Measurements from ENCODE around the gene NFILZ.

The NFILZ gene, protein sequence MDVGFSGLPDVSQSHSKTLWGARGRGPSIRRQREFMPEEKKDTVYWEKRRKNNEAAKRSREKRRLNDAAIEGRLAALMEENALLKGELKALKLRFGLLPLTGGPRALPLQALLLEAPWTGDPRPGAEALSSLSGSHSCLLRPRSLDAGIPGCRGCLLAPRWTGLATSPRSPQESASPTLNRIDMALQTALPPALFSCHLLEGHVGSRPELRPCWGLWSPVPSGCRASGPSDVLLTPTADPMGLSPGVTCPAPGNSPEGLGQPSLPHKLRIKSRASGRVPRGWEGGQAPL

GRCh38 chr19:8629996-8630683 is at the start of gene NFILZ:
TSS of gene NFILZ (plus strand) at chr19:8630633. CDS start at chr19:8676766, 46,133 bp downstream.
- no peak for DNase-seq

- peak; percentile 85 for DNase-seq
These were observed 49.6 kb upstream of the NFILZ start for GRCh38 chr19:8580710-8581281.

- DNase-seq: no peak
These were observed 45.2 kb upstream of the NFILZ start for GRCh38 chr19:8584965-8585893.

- DNase-seq: peak; percentile 57
These were observed 44.3 kb upstream of the NFILZ start for GRCh38 chr19:8585894-8586750.

GRCh38 chr19:8589177-8589714 is 41.2 kb upstream of the NFILZ start:
- DNase-seq: no peak

DNA sequence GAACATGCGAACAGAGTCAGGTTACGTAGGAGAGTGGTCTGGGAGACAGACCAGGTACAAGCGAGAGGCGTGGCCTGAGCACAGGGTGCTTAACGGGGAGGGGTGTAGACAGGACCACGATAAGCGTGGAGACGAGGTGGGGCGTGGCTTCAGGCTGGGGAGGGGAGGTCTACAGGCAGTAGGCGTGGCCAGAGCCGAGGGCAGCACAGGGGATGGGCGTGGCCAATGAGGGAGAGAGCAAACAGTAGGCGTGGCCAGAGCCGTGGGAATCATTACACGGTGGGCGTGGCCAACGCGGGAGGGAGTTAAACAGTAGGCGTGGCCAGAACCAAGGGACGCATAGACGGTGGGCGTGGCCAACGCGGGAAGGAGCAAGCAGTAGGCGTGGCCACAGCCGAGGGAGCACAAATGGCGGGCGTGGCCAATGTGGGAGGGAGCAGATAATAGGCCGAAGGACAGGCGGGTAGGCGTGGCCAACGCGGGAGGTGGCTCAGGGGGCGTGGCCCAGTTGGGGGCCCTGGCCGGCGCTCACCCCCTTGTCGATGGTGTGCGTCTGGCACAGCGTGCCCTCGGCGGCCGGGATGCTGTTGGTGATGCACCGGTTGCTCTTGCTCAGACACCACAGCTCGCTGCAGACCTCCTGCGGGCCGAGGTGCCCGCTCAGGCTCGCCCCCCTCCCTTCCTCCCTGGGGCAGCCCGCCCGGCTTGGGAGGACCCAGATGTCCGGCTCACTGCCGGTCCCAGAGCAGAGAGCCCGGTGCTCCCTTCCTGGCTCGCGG is 38.0 kb upstream of the NFILZ start:
- DNase-seq: peak; percentile 68

DNA sequence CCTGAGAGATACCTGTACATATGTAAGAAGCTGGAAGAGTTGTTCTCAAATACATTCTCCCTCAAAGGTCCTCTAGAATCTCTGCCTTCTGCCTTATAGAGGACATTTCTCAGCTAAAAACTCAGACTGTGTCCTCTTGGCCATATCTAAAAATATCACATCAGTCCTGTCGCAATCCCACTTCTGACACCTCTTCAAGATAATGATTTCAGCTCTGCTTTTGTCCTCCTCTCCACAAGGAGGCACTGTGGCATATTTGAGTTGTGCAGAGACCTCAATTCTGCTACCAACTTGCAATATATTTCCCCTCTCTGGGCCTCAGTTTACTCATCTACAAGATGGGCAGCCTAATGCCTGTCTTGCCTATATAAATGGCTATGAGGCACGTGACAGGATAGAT is 36.5 kb upstream of the NFILZ start:
- DNase-seq: no peak

DNA sequence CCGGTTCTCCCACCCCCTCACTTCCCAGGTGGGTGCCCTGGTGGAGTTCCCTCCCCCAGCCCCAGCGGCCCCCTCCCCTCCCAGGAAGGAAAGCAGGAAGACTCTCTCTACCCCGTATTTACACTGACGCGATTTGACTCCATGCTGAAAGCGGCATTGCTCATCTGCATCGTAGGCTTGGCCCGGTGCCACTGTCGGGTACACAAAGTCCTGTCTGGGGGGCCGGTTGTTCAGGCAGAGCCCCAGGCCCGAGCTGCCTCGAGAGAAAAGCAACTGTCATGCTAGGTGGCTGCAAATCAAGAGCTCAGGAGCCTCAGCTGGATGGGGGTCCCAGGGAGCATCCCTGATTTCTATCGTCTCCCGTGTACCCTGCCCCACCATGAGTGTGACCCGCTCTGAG is 34.8 kb upstream of the NFILZ start:
- DNase-seq: no peak

GRCh38 chr19:8596168-8596567 is 34.3 kb upstream of the NFILZ start:
- DNase-seq: no peak

DNA sequence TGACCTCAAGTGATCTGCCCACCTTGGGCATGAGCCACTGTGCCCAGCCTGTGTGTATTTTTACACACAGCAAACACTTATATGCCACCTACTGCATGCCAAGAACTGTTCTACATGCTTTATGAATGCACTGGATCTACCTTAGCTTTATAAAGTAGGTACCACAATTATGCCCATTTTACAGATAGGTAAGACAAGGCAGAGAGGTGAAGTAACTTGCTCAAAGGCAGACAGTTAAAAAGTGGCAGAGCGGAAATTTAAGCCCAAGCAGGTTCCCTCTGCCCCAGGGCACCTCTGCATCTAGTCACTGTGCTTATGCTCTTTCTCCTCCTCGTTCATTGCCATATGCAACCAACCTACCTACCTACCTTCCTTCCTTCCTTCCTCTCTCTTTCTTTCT is 30.4 kb upstream of the NFILZ start:
- no peak for DNase-seq

GRCh38 chr19:8600816-8601215 is 29.6 kb upstream of the NFILZ start:
- DNase-seq: no peak

- no peak for DNase-seq
These were observed 28.6 kb upstream of the NFILZ start for GRCh38 chr19:8601796-8602195.

- DNase-seq: no peak
These were observed 24.9 kb upstream of the NFILZ start for GRCh38 chr19:8605514-8605913.

DNA sequence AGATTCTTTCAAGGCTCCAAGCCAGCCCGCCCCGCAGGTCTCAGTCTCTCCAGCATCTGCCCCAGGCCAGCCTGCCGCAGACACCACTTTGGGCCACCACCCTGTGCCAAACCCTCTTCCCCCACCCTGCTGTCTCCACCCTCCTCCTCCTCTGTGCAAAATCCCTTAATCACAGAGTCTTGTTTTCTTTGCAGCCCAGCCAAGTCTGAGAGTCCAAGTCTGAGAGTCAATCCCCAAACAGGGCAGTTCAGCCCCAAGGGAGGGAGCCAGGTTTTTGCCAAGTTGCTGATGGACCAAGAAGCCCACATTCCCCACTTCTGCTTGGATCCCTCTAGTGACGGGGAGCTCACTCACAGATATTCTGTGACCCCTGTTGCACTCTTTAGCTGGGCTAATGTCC is 23.0 kb upstream of the NFILZ start:
- DNase-seq: no peak

DNA sequence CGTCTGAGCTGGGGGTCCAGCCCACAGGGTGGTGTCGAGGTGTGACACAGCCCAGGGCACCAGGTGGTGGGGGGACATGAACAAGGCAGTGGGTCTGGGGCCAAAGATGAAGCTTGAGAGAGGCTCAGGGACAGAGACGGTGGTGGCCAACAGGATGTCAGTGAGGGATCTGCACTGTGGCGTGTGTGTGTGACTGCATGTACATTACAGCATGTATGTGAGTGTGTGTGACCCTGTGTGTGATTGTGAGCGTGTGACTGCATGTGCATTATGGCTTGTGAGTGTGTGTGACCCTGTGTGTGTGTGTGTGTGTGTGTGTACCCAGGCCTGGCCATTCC is 21.5 kb upstream of the NFILZ start:
- no peak for DNase-seq

DNA sequence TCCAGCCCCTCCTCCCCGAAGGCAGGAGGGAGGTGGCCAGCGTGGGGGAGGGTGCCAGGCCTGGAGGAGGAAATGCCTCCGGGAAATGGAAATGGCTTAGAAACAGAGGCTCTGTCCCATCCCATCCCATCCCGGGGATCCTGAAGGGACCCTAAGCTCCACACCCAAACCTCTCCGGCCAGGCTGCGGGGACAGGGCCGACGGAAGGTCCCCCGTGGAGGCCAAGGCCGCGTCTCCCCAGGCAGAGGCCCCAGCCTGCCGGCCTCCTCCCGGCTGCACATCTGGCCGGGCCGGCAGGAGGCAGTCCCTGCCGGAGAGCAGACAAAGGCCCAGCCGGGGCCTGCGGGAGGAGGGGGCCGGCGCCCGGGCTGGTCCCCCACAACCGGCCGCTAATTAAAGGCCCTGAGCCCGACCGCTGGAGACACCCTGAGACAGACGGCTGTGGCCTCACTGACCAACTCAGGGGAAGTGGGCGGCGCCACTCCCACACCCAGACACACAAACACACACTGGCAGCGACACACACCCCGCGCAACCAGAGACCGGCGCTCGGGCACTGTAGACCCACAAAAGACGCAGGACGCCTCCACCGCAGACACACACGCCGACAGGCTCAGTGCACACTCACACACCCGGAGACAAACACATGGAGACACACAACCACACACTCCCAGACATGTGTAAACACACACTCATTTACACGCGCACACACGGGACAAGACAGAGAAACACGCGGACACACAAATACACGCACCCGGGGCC is 21.0 kb upstream of the NFILZ start:
- DNase-seq: peak; percentile 41

- no peak for DNase-seq
These were observed 20.1 kb upstream of the NFILZ start, which contains the start of gene ADAMTS10 for GRCh38 chr19:8610041-8610935. TSS of gene ADAMTS10 (minus strand) at chr19:8610715. CDS start at chr19:8605710, 5,005 bp downstream.

GRCh38 chr19:8610936-8611300 is 19.5 kb upstream of the NFILZ start:
- DNase-seq: no peak

DNA sequence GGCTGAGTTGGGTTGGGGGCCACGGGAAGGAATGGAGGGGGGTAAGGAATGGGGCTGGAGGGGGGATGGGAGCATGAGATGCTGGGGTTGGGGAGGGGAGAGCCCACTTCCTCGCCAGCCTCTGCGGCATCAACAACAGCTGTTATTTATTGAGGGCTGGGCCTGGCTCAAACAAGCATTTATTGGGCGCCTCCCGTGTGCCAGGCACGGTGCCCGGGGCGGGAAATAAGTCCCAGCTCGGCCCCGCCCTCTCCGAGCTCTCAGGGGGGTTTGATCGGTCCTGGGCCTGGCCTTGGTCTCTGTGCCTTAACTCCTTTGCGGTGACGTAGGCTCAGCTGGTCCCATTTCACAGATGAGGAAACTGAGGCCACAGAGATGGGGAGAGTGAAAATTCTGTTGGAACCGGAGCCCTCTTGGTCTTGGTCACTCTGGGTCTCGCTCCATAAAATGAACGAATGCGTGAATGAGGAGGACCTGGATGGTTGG is 19.0 kb upstream of the NFILZ start:
- DNase-seq: no peak
